ENCODE results near the gene DLGAP1.

DNA sequence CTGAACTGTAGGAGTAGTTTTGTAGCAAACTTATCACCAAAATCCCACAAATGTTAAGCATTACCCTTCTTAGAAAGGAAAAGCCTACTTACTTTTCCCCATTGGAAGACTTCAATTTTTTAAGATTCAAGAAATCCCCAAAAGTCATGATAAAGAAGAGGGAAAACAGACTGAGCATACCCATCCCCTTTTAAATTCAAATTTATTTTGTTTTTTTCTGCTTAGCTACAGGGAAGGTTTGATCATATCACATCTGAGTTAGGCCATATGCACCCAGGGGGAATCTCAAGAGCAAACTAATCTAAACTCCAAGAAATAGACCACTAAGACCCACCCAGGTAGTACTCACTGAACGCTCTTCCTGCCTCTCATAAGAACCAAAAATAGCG is 830.6 kb downstream of the DLGAP1 start:
- no peak for TF ChIP-seq EZH2 (IDR thresholded peaks at IDR 0.05; ENCODE audit: borderline replicate concordance, insufficient read depth, low read depth, low read length, poor library complexity, severe bottlenecking)
- TF ChIP-seq CTCF (IDR thresholded peaks at IDR 0.05): no peak
